GM18951 (cell line): ENCODE results near the gene CYP2W1.

Experiments
- POLR2A ChIP-seq: IDR thresholded peaks from 4 replicates; pipeline ENCODE4 v1.6.1; 2011; ENCODE audit warnings: mild to moderate bottlenecking; ENCODE audit not compliant: insufficient read length, insufficient read depth; ENCODE audit errors: extremely low read depth
- in situ Hi-C: fragments of 300-500 bp; cut with MboI; formaldehyde crosslinking; loops from one replicate; pipeline ENCODE4 v1.12.0; 2022; ENCODE audit warnings: low sequenced_read_pairs, mixed read lengths, inconsistent platforms; ENCODE audit not compliant: unreplicated experiment

The CYP2W1 gene

DNA sequence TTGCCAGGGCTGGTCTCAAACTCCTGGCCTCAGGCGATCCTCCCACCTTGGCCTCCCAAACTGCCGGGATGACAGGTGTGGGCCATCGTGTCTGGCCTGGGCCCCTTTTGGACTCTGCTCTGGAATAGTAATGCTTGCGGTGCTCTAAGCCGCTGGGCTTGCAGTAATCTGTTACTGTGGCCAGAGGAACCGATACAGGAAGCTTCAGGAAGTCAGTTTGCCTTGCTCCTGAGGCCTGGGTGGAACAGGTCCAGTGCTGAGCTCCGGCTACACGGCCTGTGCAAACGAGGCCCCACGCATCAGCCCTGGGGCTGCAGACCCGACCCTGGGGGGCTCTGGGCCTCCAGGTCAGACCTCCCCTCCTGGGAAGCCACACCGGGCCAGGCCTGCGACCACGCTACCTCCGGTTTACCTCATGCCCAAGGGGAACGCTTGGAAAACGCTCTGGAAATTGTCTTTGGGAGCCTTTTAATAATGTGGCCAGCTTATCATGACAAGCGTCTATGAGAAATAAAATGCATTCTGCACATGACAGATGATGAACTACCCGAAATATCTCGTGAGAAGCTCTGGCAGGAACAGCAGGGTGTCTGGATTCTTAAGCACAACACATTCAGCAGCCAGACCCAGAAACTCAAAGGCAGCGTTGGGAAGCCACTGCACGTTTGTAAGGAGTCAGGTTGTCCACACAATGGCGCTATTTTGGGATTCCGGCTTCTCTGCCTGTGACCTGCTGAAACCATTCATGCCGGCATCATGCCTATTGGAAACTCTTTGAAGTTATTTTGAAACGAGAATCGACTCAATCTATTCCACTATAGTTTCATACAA lies 18.4 kb upstream of the CYP2W1 start:
- in situ Hi-C loops: loop anchor here (25.0 kb wide), 1 partner anchor 177 kb away; no protein-coding TSS in a partner anchor
- TF ChIP-seq POLR2A: no peak

DNA sequence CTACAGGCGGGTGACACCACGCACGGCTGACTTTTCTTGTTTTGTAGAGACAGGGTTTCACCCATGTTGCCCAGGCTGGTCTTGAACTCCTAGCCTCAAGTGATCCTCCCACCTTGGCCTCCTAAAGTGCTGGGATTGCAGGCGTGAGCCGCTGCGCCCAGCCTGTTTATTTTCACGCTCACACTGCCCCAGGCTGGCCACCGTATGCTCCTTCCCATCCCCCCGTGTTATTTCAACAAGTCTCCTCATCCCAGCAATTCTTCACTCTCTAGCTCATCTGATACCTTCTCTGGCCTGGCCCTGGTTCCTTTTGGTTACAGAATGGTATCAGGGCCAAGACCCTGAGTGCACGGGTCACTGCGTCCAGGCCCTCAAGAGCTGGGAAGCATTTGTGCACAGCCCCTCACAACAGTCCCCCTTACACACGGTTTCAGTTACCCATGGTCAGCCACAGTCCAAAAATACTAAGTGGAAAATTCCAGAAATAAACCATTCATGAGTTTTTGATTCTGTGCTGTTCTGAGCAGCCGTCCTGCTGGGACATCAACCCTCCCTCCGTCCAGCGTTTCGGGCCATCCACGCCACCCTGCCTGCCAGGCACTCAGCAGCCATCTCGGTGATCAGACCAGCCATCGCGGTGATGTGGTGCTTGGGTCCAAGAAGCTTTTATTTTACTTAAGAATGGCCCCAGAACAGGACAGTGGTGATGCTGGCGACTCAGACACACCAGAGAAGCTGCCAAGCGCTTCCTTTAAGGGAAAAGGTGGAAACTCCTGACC lies 16.5 kb upstream of the CYP2W1 start:
- no peak for TF ChIP-seq POLR2A
- in situ Hi-C loops: loop anchor here (25.0 kb wide), 1 partner anchor 179 kb away; no protein-coding TSS in a partner anchor

DNA sequence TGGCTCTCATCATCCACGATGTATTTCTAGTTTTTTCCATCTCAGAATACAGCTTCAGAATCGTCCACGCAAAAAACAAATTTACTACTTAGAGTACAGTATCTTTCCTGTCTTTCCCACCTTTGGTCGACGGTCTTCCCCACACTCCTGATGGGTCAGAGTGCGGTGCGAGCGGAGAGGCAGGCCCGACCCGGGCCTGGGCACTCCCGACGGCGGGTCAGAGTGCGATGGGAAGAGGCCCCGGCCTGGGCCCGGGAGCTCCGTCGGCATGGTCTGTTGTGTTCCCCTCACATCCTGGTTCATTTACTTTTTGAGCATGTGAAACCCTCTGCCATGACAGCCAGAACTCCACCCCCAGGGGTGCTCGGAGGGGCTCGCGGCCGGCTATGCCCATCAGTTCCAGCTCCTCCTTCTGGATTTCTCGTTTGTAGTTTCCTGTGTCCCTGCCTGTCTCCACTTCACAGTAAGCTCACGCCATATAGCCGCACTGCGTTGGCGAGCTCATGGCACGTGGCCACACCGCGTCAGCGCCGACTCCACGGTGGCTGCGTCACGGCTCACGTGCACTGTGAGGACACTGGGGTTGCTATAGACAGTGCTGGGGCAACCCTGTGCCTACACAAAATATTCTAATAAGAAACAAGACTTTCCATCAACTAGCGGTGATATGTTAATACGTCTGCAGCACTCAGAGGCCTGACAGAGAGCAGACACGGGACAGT lies 15.5 kb upstream of the CYP2W1 start:
- no peak for TF ChIP-seq POLR2A
- in situ Hi-C loops: loop anchor here (25.0 kb wide), 1 partner anchor 180 kb away; no protein-coding TSS in a partner anchor

DNA sequence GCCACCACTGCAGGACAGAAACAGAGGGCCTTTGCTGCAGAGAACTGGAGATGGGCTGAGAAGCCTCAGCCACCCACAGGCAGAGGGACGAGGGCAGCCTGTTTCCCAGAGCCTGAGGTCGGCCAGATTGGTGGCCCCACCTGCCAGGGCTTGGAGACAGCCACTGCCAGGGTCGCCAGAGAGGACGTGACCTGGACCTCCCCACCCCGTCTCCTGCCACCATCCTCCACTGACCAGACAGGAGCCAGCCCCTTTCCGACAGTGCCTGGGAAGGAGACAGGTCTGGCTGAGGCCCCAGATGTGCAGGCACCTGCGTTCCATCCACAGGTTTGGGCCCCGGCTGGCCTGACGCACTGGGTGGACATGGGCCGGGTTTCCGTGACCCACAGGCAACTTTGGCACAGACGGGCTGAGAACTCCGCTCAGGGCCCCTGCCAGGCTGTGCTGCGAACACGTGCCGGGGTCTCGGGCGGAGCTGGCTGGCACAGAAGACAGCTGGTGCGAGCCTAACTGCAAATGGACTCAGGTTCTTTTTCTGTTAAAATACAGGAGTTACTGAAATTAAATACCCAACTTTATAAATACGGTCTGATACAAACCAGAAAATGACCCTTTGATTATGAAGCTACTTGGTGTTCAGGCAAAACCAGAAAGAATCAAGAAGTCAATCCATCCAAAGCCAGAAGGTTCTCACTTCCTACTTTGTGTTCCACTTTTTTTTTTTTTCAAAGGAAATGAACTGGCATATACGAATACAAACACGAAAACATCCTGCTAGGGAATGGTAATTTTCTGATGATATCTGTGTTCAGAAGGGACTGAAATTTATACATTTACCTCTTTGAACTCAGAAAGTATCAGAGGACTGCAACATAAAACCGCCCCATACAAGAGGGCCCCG lies 14.5 kb upstream of the CYP2W1 start:
- TF ChIP-seq POLR2A: no peak
- in situ Hi-C loops: loop anchor here (25.0 kb wide), 1 partner anchor 181 kb away; no protein-coding TSS in a partner anchor

DNA sequence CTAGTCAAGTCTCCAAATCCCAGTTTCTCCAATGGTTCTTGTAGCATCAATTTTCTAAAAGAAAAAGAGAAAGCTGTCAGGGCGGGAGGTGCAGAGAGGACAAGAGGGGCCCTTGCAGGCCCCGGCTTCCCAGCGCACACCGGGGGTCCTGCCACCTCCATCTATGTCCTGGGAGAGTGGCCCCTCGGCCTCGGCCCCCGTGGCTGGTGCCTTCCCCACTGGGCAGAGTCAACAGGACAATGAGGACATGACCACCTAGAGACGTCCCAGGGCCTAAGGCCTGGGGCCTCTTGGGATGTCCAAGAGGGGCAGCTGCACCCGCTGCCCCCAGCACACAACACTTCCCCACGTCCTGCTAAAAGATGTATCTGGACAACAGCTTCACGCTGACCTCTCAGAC lies 13.6 kb upstream of the CYP2W1 start:
- in situ Hi-C loops: loop anchor here (25.0 kb wide), 1 partner anchor 182 kb away; no protein-coding TSS in a partner anchor
- no peak for TF ChIP-seq POLR2A

DNA sequence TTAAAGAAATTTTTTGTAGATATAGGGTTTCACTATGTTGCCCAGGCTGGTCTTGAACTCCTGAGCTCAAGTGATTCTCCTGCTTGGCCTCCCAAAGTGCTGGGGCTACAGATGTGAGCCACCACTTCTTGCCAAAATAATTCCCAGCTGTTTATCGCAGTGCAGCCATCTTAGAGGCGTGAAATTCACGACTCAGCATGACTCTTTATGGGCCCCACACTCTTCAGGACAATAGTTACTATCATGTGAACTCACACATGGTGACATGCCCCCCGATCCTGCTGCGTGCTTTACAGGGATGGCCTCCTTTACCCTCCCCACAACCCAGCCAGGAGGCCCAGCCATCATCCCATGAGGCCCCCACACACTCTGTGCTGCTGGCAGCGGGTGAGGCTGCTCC lies 12.2 kb upstream of the CYP2W1 start:
- in situ Hi-C loops: loop anchor here (25.0 kb wide), 1 partner anchor 183 kb away; no protein-coding TSS in a partner anchor
- no peak for TF ChIP-seq POLR2A

DNA sequence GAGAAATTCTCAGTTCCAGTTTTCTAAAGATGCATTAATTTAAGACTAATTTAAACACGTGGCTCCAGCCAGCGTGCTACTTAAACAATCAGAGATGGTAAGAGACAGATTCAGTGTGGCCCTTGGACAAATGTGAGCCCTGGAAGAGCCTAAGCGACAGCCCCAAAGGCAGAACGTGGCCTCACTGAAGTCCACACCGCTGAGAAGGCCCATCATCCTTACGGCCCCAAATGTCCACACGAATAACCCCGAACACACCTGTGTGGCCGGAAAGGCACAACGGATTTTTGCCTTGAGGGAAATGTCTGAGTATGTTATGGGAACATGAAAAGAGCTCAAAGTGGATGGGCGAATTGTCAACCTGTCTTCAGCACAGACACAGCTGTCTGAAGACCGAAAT lies 10.9 kb upstream of the CYP2W1 start:
- in situ Hi-C loops: loop anchor here (25.0 kb wide), 1 partner anchor 185 kb away; no protein-coding TSS in a partner anchor
- TF ChIP-seq POLR2A: no peak

DNA sequence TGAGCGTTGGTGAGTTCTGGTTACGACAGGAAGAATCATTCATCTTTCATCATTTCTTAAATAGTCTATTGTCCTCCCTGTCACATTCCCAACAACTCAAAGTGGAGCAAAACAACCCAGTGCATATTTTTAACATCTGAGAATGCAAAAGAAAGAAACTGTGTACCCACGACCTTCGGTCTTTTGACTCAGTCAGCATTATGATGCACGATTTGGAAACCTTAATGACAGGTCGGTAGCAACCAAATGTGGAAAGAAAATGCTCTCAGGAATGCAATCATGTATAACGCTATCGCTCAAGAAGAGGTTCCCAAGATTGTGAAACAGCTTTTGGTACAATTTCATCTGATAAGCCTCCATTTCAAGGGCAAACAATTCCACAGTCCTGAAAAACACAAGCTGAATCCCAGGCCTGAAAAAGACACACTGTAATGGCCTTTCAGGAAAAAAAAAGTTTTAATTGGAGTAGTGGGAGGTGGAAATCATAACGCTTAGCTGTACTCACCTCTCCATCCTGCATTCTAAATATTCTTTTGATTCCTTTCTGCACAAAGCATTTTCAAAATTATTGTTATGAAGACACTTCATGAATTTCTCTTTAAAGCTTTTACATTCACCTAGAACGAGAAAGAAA lies 10.2 kb upstream of the CYP2W1 start:
- in situ Hi-C loops: loop anchor here (25.0 kb wide), 1 partner anchor 185 kb away; no protein-coding TSS in a partner anchor
- no peak for TF ChIP-seq POLR2A

DNA sequence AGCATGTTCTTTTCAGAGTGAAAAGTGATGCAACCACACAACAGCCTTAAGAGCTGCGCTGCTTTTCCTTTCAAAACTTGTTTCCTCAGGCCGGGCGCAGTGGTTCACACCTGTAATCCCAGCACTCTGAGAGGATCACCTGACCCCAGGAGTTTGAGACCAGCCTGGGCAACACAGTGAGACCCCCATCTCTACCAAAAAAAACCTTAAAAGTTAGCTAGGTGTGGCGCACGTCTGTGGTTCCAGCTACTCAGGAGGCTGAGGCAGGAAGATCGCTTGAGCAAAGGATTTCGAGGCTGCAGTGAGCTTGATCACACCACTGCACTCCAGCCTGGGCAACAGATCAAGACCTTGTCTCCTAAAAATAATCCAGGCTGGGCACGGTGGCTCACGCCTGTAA lies 9.7 kb upstream of the CYP2W1 start:
- no peak for TF ChIP-seq POLR2A
- in situ Hi-C loops: loop anchor here (25.0 kb wide), 1 partner anchor 186 kb away; no protein-coding TSS in a partner anchor

DNA sequence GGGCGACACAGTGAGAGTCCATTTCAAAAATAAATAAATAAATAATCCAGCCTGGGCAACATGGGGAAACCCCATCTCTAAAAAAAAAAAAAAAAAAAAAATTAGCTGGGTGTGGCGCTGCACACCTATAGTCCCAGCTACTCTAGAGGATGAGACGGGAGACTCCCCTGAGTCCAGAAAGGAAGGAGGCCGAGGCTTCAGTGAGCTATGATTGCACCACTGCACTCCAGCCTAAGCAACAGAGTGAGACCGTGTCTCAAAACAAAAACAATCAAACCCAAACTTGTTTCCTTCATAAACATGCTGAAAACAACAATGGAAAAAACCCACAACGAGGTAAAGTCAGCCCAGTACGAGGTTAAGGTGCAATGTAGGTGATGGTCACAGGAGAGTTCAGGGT lies 8.8 kb upstream of the CYP2W1 start:
- no peak for TF ChIP-seq POLR2A
- in situ Hi-C loops: loop anchor here (25.0 kb wide), 1 partner anchor 187 kb away; no protein-coding TSS in a partner anchor
